Measurements from ENCODE around the gene MAGEA4. TPM values are rescaled to one million over a fixed set of nuclear protein-coding genes. Genes with fewer than 3 reads are reported as not detected.

The MAGEA4 gene
- total and polyA plus RNA-seq, 2 of the 4 experiments (the other 2 are of a cell fraction) = not detected

DNA sequence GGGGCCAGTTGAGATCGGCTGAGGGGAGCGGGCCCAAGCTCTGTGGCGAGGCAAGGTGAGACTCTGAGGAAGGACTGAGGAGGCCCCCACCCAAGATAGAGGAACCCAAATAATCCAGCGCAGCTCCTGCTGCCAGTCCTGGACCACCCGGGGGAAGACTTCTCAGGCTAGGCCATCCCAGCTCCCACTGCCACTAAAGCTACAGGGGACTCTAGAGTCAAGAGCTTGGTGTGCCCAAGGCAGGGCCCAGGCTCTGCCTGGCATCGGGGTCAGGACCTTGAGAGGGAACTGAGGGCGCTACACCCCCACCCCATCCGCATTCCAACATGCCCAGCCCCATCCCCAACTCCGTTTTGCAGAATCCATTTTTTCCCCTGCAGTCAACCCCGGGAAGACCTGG lies 8.6 kb downstream of the MAGEA4 start:
- H2BK15ac ChIP-seq (ENCODE audit: low read depth, low read length) = no peak overlapping the region
- H4K5ac ChIP-seq (ENCODE audit: low read depth, low read length) = no peak overlapping the region
- ChIA-PET POLR2A (ENCODE audit: unreplicated experiment) (no interaction called here), CTCF (interaction anchor here (0.8 kb wide), 1 partner anchor 12 kb away, joined by 3 read pairs; no protein-coding TSS in a partner anchor)
- no peak for ATAC-seq (ENCODE audit: low read depth)
- H3K9ac ChIP-seq (ENCODE audit: low read depth, low read length) = no peak overlapping the region
- no peak overlapping the region for H3K4me2 ChIP-seq (ENCODE audit: low read depth, low read length)
- no peak overlapping the region for H4K91ac ChIP-seq (ENCODE audit: insufficient read depth, low read depth, low read length)
- H3K4me1 ChIP-seq (ENCODE audit: control insufficient read depth, insufficient read depth, low read length) = no peaks in the 10 kb centered on the region
- H2AFZ ChIP-seq (replicated peaks; ENCODE audit: low read length, poor library complexity) = no peak overlapping the region
- no peaks in the 10 kb centered on the region for H3K27me3 ChIP-seq (ENCODE audit: control insufficient read depth, insufficient read depth, low read length)
- TF ChIP-seq MAFK (IDR thresholded peaks at IDR 0.05; ENCODE audit: low read depth, low read length) (no peak), MAZ (IDR thresholded peaks at IDR 0.05; ENCODE audit: borderline replicate concordance, low read depth, low read length) (no peak), SMC3 (IDR thresholded peaks at IDR 0.05; ENCODE audit: low read depth, low read length) (no peak)
- no peaks in the 10 kb centered on the region for H3K36me3 ChIP-seq (ENCODE audit: control insufficient read depth, insufficient read depth, low read length)
- in situ Hi-C loops (cut with MboI; ENCODE audit: low sequenced_read_pairs) = no loop called here
- intact Hi-C loops (cut with micrococcal nuclease) = no loop called here
- no peak overlapping the region for H2BK120ac ChIP-seq (ENCODE audit: low read depth, low read length)
- no peak overlapping the region for H3K18ac ChIP-seq (ENCODE audit: low read depth, low read length)
- no peak overlapping the region for H3K4ac ChIP-seq (ENCODE audit: low read depth, low read length)
- H3K9me3 ChIP-seq (ENCODE audit: control insufficient read depth, insufficient read depth, low read length) = peaks cover 21% of the 10 kb centered on the region; the same call in 1 of the 2 replicates
- H3K56ac ChIP-seq (ENCODE audit: extremely low read depth, insufficient read depth, low read length) = no peak overlapping the region
- WGBS, 2 experiments (ENCODE audit: extremely low coverage in 2 of 2, insufficient read length in 1 of 2) = no CpG with 5 or more reads among the region's 10 CpGs
- no peaks in the 10 kb centered on the region for H4K20me1 ChIP-seq (ENCODE audit: insufficient read depth, low read length)
- H2AK9ac ChIP-seq (replicated peaks; ENCODE audit: low read depth, low read length, poor library complexity) = no peak overlapping the region
- no peak overlapping the region for H2BK5ac ChIP-seq (ENCODE audit: low read depth, low read length, poor library complexity, severe bottlenecking)
- dilution Hi-C loops (cut with HindIII; ENCODE audit: low sequenced_read_pairs, unreplicated experiment) = no loop called here
- DNase-seq = no peak
- no peak overlapping the region for H3K27ac ChIP-seq (ENCODE audit: insufficient read depth, low read length)
- BruUV-seq (replicated peaks) = no TSS peak
- no peaks in the 10 kb centered on the region for H3K79me1 ChIP-seq (ENCODE audit: low read depth in 1 of 2, low read length in 2 of 2)
- H2AK5ac ChIP-seq (ENCODE audit: low read depth, low read length) = no peak overlapping the region
- no peak overlapping the region for H3K14ac ChIP-seq (replicated peaks; ENCODE audit: low read depth, low read length)
- H3K4me3 ChIP-seq (ENCODE audit: insufficient read depth, low read depth, low read length) = no peak overlapping the region
- no peak overlapping the region for H2BK20ac ChIP-seq (ENCODE audit: low read depth, low read length)
- no peak overlapping the region for H4K8ac ChIP-seq (ENCODE audit: low read depth in 2 of 2, low read length in 2 of 2)
- no peak overlapping the region for H3K23ac ChIP-seq (ENCODE audit: low read depth, low read length)
- H3K9me1 ChIP-seq (ENCODE audit: insufficient read depth, low read length) = no peaks in the 10 kb centered on the region

Measured in IMR-90 (cell line).